Left renal pelvis (tissue), 4 donors: ENCODE results near the gene CCDC3. TPM values are rescaled to one million over a fixed set of nuclear protein-coding genes. Genes with fewer than 3 reads are reported as not detected.

Experiments used
- DNase-seq, 4 donors: peaks; one replicate each; pipeline ENCODE4 v3.0.0-alpha.2; 2013; ENCODE audit warnings: low read depth in 4 of 4, low spot score in 3 of 4
- polyA plus RNA-seq, 4 donors: library from polyadenylated mRNA; unstranded; fragments of 120-200 nt; gene quantifications; one replicate each; pipeline ENCODE4 v1.2.1, GENCODE V29; 2013; ENCODE audit not compliant: insufficient read length in 4 of 4

The CCDC3 gene
- polyA plus RNA-seq, 4 donors = 12.6 to 14.8 (median 13.6) TPM

GRCh38 chr10:12965571-12965970 is 35.9 kb downstream of the CCDC3 start:
- DNase-seq = no peak

GRCh38 chr10:12962556-12962955 is 39.0 kb downstream of the CCDC3 start:
- no peak for DNase-seq

- no peak for DNase-seq
Observed at GRCh38 chr10:12961416-12962205, 39.9 kb downstream of the CCDC3 start.

- no peak for DNase-seq
Observed at GRCh38 chr10:12960941-12961340, 40.6 kb downstream of the CCDC3 start.

- DNase-seq = peak in 3 of 4 donors; percentile 37 to 70 (median 46)
Observed at GRCh38 chr10:12960334-12960898, 41.1 kb downstream of the CCDC3 start.

GRCh38 chr10:12958546-12959110 is 42.9 kb downstream of the CCDC3 start:
- no peak for DNase-seq

GRCh38 chr10:12957081-12957480 is 44.4 kb downstream of the CCDC3 start:
- DNase-seq = no peak

GRCh38 chr10:12954866-12955265 is 46.6 kb downstream of the CCDC3 start:
- no peak for DNase-seq

- DNase-seq = no peak
Observed at GRCh38 chr10:12950583-12951128, 50.9 kb downstream of the CCDC3 start.

GRCh38 chr10:12949248-12949647 is 52.3 kb downstream of the CCDC3 start:
- DNase-seq = no peak

GRCh38 chr10:12947741-12948140 is 53.8 kb downstream of the CCDC3 start:
- no peak for DNase-seq

- DNase-seq = no peak
Observed at GRCh38 chr10:12946372-12946771, 55.1 kb downstream of the CCDC3 start.

GRCh38 chr10:12945690-12946359 is 55.7 kb downstream of the CCDC3 start:
- DNase-seq = no peak

GRCh38 chr10:12944931-12945330 is 56.6 kb downstream of the CCDC3 start:
- no peak for DNase-seq

GRCh38 chr10:12943425-12943824 is 58.1 kb downstream of the CCDC3 start:
- no peak for DNase-seq

- no peak for DNase-seq
Observed at GRCh38 chr10:12941966-12942365, 59.5 kb downstream of the CCDC3 start.

- no peak for DNase-seq
Observed at GRCh38 chr10:12940791-12941190, 60.7 kb downstream of the CCDC3 start.

GRCh38 chr10:12938271-12938670 is 63.2 kb downstream of the CCDC3 start:
- DNase-seq = no peak

GRCh38 chr10:12937527-12937926 is 64.0 kb downstream of the CCDC3 start:
- DNase-seq = no peak

- DNase-seq = no peak
Observed at GRCh38 chr10:12934777-12935176, 66.7 kb downstream of the CCDC3 start.

GRCh38 chr10:12929381-12929780 is 72.1 kb downstream of the CCDC3 start:
- no peak for DNase-seq
